HUES64 (cell line): ENCODE measurements around the gene CCDC150.
"Not testable (repeated sequence)": the region's sequence is repeated elsewhere in the genome, so short reads cannot be mapped to it uniquely, and the experiment has no call there.

ENCODE experiments used
- H3K27ac ChIP-seq: 2 replicates; pipeline ENCODE4 v1.7.0; 2013; ENCODE audit warnings: low read depth, low read length, inconsistent platforms
- H3K27me3 ChIP-seq: 2 replicates; pipeline ENCODE4 v1.6.1; 2013; ENCODE audit warnings: mild to moderate bottlenecking, low read length; ENCODE audit not compliant: insufficient read depth
- H3K36me3 ChIP-seq: 2 replicates; pipeline ENCODE4 v1.6.1; 2013; ENCODE audit warnings: mild to moderate bottlenecking, low read length; ENCODE audit not compliant: insufficient read depth
- H3K4me1 ChIP-seq: 2 replicates; pipeline ENCODE4 v1.6.1; 2013; ENCODE audit warnings: mild to moderate bottlenecking, low read length, moderate library complexity; ENCODE audit not compliant: insufficient read depth
- H3K4me3 ChIP-seq: 2 replicates; pipeline ENCODE4 v1.5.1; 2013; ENCODE audit warnings: mild to moderate bottlenecking, low read length, moderate library complexity
- H3K9ac ChIP-seq: 2 replicates; pipeline ENCODE4 v1.6.1; 2013; ENCODE audit warnings: mild to moderate bottlenecking, low read depth, low read length
- H3K9me3 ChIP-seq: 2 replicates; pipeline ENCODE4 v1.6.1; 2013; ENCODE audit warnings: low read depth, low read length; ENCODE audit not compliant: insufficient read depth
- WGBS: fragments of 150-250, 120-280 bp; methylation state at CpG from one replicate; pipeline ENCODE4 v1.1.7; 2013; ENCODE audit warnings: missing lambda C conversion rate; 5-methylcytosine and 5-hydroxymethylcytosine counted together

Gene CCDC150

DNA sequence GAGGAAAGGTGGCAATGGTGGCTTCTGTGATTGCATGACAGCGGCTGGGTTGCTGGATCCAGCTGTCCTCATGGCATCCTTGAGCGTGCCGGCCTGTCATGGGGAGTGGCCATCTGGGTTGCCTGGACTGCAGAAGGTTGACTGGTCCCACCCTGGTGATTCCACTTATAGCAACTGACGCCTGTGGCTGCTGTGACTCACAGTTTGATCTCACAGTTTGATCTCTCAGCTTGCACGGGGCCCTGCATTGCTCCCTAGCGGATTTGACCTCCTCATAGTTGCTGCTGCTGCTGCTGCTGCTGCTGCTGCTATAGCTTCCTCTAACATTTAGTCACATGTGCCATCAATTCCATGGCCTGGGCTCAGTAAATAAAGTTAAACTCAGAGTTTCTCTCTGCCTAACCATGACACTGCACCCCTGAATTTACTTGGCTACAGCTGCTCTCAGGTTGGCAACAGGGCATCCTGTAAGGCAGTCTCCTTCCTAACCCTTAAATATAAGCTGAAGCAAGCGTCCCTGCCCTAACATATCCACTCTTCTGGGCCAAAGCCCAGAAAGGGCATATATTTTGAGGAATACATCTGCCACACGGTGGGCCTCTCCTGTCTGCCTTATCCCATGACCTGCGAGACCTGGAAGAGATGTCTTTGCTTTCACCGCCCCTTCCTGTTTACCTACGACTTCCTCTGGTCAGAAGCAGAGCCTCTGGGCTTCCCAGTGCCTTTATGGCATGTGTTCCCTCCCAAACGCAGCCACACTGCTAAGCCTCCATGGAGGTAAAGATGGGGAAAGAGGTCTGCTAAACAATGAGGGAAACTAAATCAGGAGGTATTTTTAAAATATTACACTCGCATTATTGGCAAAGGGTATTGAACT, 37.8 kb upstream of the CCDC150 start:
- no peaks in the 10 kb centered on the region for H3K9me3 ChIP-seq
- no peak overlapping the region for H3K27ac ChIP-seq
- no peak overlapping the region for H3K9ac ChIP-seq
- no peak overlapping the region for H3K4me3 ChIP-seq
- WGBS, result 84% methylated on average over 11 of the region's 13 CpGs
- H3K27me3 ChIP-seq, result no peaks in the 10 kb centered on the region
- 0 out of 2 replicates have a peak, but pooled peaks cover 3% of the 10 kb centered on the region for H3K4me1 ChIP-seq
- H3K36me3 ChIP-seq, result no peaks in the 10 kb centered on the region

DNA sequence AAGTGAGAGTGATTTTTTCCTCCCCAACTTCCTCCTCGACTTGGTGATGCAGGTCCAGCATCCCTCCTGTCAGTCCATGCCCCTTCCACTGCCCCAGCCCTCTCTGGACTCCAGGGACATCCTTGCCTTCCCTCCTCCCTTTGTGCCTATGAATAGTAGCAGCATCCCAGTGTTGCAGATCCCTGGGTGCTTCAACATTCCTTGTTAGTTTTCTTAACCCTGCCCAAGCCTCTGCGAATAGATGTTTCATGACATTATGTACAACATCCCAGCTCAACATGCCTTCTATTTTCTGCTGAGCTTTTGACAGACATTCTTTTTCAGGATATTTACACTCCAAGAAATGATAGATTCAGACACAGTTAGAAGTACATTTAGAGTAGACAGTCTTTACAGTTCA, 35.3 kb upstream of the CCDC150 start:
- H3K9me3 ChIP-seq, result no peaks in the 10 kb centered on the region
- no peaks in the 10 kb centered on the region for H3K36me3 ChIP-seq
- H3K4me3 ChIP-seq, result no peak overlapping the region
- H3K9ac ChIP-seq, result no peak overlapping the region
- WGBS, result 91% methylated on average over 2 of the region's 2 CpGs
- H3K27ac ChIP-seq, result no peak overlapping the region
- no peaks in the 10 kb centered on the region for H3K27me3 ChIP-seq
- 0 out of 2 replicates have a peak, but pooled peaks cover 3% of the 10 kb centered on the region for H3K4me1 ChIP-seq

GRCh38 chr2:196606516-196606915, 33.0 kb upstream of the CCDC150 start:
- Histone ChIP-seq H3K9ac (no peak overlapping the region), H3K9me3 (no peaks in the 10 kb centered on the region), H3K27ac (no peak overlapping the region), H3K27me3 (no peaks in the 10 kb centered on the region), H3K36me3 (no peaks in the 10 kb centered on the region), H3K4me1 (0 out of 2 replicates have a peak, but pooled peaks cover 3% of the 10 kb centered on the region), H3K4me3 (no peak overlapping the region)
- 93% methylated on average over 2 of the region's 3 CpGs for WGBS

DNA sequence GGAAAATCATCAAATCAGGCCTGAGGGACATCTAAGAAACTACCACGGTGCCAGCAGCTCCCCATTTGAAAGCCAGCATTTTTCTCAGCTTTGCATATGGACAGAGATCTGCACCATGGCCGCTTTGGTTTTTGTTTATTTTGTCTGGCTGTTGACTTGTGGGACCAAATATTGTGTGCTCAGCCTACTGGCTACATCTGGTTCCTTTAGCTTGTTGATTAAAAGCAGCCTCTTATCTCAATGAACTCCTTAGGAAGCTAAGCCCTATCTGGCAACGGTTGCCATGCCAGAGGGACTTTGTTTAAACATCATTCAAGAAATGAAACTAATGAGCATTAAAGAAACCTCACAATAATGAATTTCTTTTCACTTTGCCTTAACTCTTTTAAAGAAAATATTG, 32.4 kb upstream of the CCDC150 start:
- WGBS, result 86% methylated on average over 3 of the region's 3 CpGs
- Histone ChIP-seq H3K36me3 (no peaks in the 10 kb centered on the region), H3K4me3 (no peak overlapping the region), H3K9me3 (no peaks in the 10 kb centered on the region), H3K4me1 (no peaks in the 10 kb centered on the region), H3K27me3 (no peaks in the 10 kb centered on the region), H3K9ac (no peak overlapping the region), H3K27ac (no peak overlapping the region)

GRCh38 chr2:196607896-196608295, 31.6 kb upstream of the CCDC150 start:
- not testable (repeated sequence) for H3K36me3 ChIP-seq, H3K9ac ChIP-seq, H3K27ac ChIP-seq, H3K27me3 ChIP-seq, H3K4me1 ChIP-seq, H3K4me3 ChIP-seq, H3K9me3 ChIP-seq
- 91% methylated on average over 5 of the region's 5 CpGs for WGBS

GRCh38 chr2:196609806-196610205, 29.7 kb upstream of the CCDC150 start:
- Histone ChIP-seq H3K9me3 (no peaks in the 10 kb centered on the region), H3K4me1 (no peaks in the 10 kb centered on the region), H3K27ac (no peak overlapping the region), H3K4me3 (no peak overlapping the region), H3K27me3 (no peaks in the 10 kb centered on the region), H3K36me3 (no peaks in the 10 kb centered on the region), H3K9ac (no peak overlapping the region)
- 96% methylated on average over 2 of the region's 2 CpGs for WGBS

GRCh38 chr2:196610796-196611195, 28.7 kb upstream of the CCDC150 start:
- 86% methylated on average over 2 of the region's 3 CpGs for WGBS
- Histone ChIP-seq H3K9ac (no peak overlapping the region), H3K4me3 (no peak overlapping the region), H3K4me1 (no peaks in the 10 kb centered on the region), H3K27ac (no peak overlapping the region), H3K36me3 (no peaks in the 10 kb centered on the region), H3K9me3 (no peaks in the 10 kb centered on the region), H3K27me3 (no peaks in the 10 kb centered on the region)

GRCh38 chr2:196613302-196613701, 26.2 kb upstream of the CCDC150 start:
- no peaks in the 10 kb centered on the region for H3K27me3 ChIP-seq
- no peaks in the 10 kb centered on the region for H3K4me1 ChIP-seq
- WGBS, result 90% methylated on average over 2 of the region's 2 CpGs

DNA sequence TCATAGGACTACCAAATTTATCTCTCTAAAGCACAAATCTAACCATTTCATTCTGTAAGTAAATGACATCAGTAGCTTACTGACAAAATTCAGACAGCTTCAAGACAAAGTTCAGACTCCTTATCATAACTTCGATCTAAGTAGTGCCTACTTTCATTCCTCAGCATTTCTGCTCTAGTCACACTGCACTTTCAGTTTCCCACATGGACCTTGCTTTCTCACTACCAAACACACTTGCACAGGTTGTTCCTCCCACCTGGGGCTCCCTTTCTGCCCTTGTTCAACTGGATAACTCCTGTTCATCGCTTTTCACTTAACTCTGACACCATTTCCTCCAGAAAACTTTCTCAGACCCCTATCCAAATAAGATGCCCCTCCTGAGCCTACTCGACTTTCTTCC, 22.1 kb upstream of the CCDC150 start:
- Histone ChIP-seq H3K4me3 (no peak overlapping the region), H3K9me3 (no peaks in the 10 kb centered on the region), H3K27ac (no peak overlapping the region), H3K36me3 (no peaks in the 10 kb centered on the region), H3K27me3 (no peaks in the 10 kb centered on the region), H3K4me1 (no peaks in the 10 kb centered on the region), H3K9ac (no peak overlapping the region)
- WGBS, result 88% methylated on average over 3 of the region's 3 CpGs

More at GRCh38 chr2:196613302-196613701, 26.2 kb upstream of the CCDC150 start:
- no peaks in the 10 kb centered on the region for H3K9me3 ChIP-seq
- H3K36me3 ChIP-seq, result no peaks in the 10 kb centered on the region
- H3K4me3 ChIP-seq, result no peak overlapping the region
- no peak overlapping the region for H3K9ac ChIP-seq
- H3K27ac ChIP-seq, result no peak overlapping the region

DNA sequence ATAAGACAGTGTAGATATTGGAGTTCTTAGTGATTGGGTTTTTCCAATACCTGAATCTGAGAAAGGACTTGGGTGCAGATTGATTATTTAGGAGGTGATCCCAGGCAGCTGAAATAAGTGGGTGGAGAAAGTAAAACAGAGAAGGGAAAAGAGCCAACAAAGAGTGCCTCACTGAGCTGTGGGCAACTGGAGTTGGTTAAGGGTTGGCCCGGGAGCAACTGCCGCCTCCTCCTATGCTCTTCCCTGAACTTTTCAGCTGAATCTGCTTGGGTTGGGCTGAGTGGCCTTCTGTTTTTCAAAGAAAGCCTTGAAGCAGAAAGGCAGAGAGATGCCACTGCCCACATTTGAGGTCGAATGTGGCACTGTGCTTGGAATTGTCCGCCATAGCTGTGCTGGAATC, 20.9 kb upstream of the CCDC150 start:
- Histone ChIP-seq H3K4me3 (no peak overlapping the region), H3K27me3 (no peaks in the 10 kb centered on the region), H3K9ac (no peak overlapping the region), H3K27ac (no peak overlapping the region), H3K36me3 (no peaks in the 10 kb centered on the region), H3K4me1 (no peaks in the 10 kb centered on the region), H3K9me3 (no peaks in the 10 kb centered on the region)
- WGBS, result 96% methylated on average over 4 of the region's 4 CpGs

DNA sequence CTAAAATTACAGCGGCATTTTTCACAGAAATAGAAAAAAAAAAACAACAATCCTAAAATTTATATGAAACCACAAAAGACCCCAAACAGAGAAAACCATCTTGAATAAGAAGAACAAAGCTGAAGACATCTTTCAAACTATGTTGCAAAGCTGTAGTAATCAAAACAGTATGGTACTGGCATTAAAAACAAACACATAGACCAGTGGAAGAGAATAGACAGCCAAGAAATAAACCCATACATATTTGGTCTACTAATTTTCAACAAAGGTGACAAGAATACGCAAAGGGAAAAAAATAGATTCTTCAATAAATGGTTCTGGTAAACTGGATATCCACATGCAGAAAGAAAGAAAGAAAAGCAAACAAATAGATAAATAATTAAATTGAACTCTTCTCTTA, 9.0 kb upstream of the CCDC150 start:
- Histone ChIP-seq H3K27me3 (no peaks in the 10 kb centered on the region), H3K27ac (no peak overlapping the region), H3K36me3 (no peaks in the 10 kb centered on the region), H3K4me3 (no peak overlapping the region), H3K9me3 (peaks cover 4% of the 10 kb centered on the region; the same call in 1 of the 2 replicates), H3K4me1 (no peaks in the 10 kb centered on the region), H3K9ac (no peak overlapping the region)
- 100% methylated on average over 1 of the region's 2 CpGs for WGBS
